ENCODE results near the gene EZH1.

The EZH1 gene

DNA sequence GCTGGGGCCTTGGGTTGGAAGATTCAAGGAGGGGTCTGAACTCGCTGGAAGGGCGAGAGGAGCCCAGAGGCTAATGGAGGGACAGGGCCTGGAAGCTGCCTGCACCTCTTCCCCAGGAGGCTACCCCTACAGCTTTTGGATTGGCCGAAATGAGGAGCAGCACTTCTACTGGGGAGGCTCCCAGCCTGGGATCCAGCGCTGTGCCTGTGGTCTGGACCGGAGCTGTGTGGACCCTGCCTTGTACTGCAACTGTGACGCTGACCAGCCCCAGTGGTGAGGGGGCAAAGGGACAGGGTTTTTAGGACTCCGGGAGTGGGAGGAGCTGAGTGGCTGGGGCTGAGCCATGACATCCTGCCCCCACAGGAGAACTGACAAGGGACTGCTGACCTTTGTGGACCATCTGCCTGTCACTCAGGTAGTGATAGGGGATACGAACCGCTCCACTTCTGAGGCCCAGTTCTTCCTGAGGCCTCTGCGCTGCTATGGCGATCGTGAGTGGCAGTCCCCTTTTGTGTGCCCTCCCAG is 53.8 kb downstream of the EZH1 start:
- no peak overlapping the region for H3K4me3 ChIP-seq (ENCODE audit: low read length)
- DNase-seq (ENCODE audit: low read depth, low spot score): no peak

GRCh38 chr17:42690596-42690995 is 54.2 kb downstream of the EZH1 start:
- no peak overlapping the region for H3K4me3 ChIP-seq (ENCODE audit: low read length)
- DNase-seq (ENCODE audit: low read depth, low spot score): no peak

DNA sequence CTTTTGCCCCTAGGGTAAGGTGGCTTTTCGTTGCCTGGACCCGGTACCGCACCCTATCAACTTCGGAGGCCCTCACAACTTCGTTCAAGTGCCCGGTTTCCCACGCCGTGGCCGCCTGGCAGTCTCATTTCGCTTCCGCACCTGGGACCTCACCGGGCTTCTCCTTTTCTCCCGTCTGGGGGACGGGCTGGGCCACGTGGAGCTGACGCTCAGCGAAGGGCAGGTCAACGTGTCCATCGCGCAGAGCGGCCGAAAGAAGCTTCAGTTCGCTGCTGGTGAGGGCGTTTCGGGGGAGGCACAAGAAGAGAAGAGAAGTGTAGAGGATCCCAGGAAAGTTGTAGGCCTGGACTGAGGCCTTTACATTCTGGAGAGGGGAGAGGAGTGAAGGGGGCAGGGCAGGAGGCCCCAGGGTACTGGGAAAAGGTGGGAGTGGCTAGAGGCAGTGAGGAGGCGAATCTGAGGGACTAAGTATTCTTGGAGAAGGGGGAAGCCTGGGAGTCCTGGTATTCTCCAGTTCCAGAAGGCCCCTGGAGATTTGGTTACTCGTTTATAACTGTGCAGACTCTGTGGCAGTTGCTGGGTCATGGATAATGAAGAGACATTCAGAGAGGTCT is 57.0 kb downstream of the EZH1 start:
- no peak overlapping the region for H3K4me3 ChIP-seq (ENCODE audit: low read length)
- DNase-seq (ENCODE audit: low read depth, low spot score): no peak

DNA sequence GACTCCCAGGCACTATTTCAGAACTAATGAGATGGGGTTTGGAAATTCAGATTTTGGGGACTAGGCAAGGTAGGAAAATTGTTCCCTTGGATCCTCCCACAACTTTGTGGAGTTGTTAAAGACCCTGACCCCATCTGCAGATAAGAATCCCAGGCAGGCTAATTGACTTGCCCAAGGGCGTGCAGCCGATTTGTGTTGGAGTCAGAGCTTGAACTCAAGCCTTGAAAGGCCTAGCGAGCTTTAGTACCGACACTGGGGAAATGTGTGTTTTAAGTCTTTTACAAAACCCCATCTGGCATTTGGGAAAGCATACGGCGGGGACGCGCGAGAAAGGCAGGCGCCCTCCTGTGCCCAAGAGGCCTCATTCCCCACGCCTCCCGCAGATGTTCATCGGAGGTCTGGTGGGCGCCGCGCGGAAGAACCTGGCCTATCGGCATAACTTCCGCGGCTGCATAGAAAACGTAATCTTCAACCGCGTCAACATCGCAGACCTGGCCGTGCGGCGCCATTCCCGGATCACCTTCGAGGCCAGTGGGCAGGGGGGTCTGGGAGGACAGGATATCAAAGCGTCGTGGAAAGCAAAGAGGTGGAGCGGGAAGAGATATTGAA is 58.2 kb downstream of the EZH1 start:
- no peak for DNase-seq (ENCODE audit: low read depth, low spot score)
- no peak overlapping the region for H3K4me3 ChIP-seq (ENCODE audit: low read length)

DNA sequence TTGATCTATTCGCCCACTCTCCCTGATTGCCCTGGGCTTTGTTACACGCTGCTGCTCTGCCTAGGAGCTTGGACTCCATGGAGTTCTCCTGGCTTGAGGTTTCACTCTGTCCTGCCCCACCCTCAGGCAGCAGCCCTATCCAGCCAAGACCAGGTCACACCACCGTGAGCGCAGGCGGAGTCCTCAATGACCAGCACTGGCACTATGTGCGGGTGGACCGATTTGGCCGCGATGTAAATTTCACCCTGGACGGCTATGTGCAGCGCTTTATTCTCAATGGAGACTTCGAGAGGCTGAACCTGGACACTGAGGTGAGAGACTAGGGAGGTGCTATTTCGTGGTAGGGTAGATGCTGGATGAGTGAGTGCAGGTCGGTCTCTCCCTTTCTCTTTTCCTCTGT is 59.0 kb downstream of the EZH1 start:
- no peak for DNase-seq (ENCODE audit: low read depth, low spot score)
- H3K4me3 ChIP-seq (ENCODE audit: low read length): no peak overlapping the region

DNA sequence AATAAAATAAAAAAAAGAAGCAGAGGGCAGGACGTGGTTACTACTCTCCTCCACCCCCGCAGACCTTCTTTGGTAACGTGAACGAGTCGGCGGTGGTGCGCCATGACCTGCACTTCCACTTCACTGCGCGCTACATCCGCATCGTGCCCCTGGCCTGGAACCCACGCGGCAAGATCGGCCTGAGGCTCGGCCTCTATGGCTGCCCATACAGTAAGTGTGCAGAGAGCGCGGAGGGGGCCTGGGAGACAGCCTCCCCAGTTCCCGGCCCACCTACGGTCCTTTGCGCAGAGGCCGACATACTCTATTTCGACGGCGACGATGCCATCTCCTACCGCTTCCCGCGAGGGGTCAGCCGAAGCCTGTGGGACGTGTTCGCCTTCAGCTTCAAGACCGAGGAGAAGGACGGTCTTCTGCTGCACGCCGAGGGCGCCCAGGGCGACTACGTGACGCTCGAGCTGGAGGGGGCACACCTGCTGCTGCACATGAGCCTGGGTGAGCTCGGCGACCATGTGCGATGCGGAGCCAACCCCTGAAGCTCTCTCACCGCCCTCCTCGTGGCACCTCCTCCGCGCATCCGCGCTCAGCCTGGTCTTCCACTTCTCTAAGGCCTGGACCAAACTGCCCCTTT is 59.8 kb downstream of the EZH1 start:
- no peak overlapping the region for H3K4me3 ChIP-seq (ENCODE audit: low read length)
- DNase-seq (ENCODE audit: low read depth, low spot score): no peak

DNA sequence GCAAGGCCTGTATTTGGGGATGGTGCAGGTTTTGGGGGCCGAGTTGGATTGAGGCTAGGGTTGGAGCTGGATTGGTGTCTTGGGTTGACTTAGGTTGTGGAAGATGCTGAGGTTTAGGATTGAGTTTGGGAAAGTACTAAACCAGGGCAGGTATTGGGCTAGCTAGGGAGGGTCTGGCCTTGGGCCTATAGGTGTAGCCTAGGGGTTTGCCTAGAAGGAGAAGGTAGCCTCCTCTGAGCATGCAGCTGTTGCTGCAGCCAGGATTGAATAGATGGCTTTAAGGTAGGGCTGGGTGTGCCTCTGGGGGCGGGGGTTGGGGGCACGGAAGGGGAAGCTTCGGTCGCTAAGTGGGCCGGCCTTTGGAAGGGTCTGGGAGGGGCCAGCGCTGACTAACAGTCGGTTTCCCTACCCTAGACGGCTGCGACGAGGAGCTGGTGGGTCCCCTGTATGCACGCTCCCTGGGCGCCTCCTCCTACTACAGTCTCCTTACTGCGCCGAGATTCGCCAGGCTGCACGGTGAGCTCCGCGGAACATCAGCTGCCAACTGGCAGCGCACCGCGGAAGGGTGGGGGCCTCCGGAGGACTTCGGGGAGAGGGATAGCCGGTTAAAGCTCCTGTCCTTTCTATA is 61.3 kb downstream of the EZH1 start:
- no peak overlapping the region for H3K4me3 ChIP-seq (ENCODE audit: low read length)

GRCh38 chr17:42682722-42683403 is 62.0 kb downstream of the EZH1 start:
- H3K4me3 ChIP-seq (ENCODE audit: low read length): peak overlapping the region; percentile 25
- DNase-seq (ENCODE audit: low read depth, low spot score): no peak

More for the DNA sequence above, 61.3 kb downstream of the EZH1 start:
- DNase-seq (ENCODE audit: low read depth, low spot score): no peak

- H3K4me3 ChIP-seq (ENCODE audit: low read length): peak within 1 kb of the TSS; percentile 25
Measured at GRCh38 chr17:42681976-42682721, 62.7 kb downstream of the EZH1 start, which contains the start of gene CNTNAP1. Gene CNTNAP1, plus strand, starts transcription at chr17:42682531. Its CDS starts 299 bp downstream, at chr17:42682830.

GRCh38 chr17:42680331-42680808 is 64.5 kb downstream of the EZH1 start:
- no peak for DNase-seq (ENCODE audit: low read depth, low spot score)
- no peak overlapping the region for H3K4me3 ChIP-seq (ENCODE audit: low read length)

More at GRCh38 chr17:42681976-42682721, 62.7 kb downstream of the EZH1 start, which contains the start of gene CNTNAP1:
- no peak for DNase-seq (ENCODE audit: low read depth, low spot score)

GRCh38 chr17:42679492-42680330 is 65.1 kb downstream of the EZH1 start:
- H3K4me3 ChIP-seq (ENCODE audit: low read length): peak overlapping the region; percentile 58
- peak; percentile 73 for DNase-seq (ENCODE audit: low read depth, low spot score)

DNA sequence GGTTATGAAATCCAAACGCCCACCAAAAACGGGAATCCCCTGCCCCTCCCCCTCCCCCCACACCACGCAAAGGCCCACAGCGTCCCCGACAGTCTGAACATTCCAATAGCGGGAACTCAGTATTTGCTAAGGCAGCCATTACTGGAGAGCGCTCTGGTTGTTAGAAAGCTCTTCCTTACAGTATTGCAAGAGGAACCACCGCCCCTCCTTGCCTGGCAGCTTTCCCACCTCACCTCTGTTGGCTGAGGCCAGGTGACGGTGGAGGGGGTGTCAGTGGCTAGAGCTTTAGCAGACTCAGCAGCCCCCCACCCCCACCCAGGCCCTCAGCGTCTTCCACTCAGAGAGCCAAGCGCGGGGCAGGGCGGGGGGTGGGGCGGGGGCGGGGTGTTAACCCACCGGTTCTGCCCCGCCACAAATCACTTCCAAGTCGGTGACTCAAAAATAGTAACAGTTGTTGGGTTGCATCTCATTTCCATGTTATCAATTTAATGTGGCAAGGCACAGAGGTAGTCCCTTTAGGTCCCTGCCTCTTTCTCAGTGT is 65.8 kb downstream of the EZH1 start:
- peak overlapping the region; percentile 58 for H3K4me3 ChIP-seq (ENCODE audit: low read length)
- peak; percentile 51 for DNase-seq (ENCODE audit: low read depth, low spot score)

DNA sequence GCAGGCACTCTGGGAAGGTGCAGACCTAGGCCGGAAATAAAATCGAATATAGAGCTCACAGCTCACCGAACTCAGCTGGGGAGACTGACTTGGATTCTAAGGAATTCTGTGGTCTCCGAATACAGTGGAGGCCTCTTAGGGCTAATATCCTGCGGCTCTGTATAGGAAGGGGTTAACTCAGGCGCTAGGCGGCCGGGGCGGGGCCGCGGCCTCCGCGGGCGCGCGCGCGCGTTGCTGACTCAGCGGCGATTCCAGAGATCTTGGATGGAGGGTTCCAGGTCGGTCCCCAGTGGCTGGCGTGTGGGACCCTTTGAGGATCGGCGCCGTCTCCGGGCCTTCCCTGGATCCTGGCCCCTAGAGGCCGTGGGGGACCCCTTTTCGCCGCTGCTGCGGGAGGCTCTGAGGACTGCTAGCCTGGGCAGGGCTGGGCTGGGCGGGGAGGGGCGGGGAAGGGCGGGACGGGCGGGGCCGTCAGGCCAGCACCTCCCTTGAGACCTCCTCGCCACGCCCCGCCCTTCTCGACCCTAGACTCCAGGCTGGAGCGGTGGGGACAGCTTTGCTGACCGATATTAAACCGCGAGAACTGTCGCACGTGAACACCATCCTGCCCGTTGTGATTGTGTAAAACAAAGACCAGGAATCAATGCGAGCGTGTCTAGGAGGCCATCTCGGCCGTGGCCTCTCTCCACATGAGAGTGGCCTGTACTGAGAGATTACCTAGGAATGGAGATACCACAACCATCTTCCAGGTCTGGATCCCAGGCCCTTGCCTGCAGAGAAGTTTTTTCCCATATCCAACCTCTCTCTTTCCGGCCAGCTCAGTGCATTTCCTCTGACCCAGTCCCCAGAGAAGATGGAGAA is 66.7 kb downstream of the EZH1 start:
- H3K4me3 ChIP-seq (ENCODE audit: low read length): peak overlapping the region; percentile 58
- DNase-seq (ENCODE audit: low read depth, low spot score): peak; percentile 49

DNA sequence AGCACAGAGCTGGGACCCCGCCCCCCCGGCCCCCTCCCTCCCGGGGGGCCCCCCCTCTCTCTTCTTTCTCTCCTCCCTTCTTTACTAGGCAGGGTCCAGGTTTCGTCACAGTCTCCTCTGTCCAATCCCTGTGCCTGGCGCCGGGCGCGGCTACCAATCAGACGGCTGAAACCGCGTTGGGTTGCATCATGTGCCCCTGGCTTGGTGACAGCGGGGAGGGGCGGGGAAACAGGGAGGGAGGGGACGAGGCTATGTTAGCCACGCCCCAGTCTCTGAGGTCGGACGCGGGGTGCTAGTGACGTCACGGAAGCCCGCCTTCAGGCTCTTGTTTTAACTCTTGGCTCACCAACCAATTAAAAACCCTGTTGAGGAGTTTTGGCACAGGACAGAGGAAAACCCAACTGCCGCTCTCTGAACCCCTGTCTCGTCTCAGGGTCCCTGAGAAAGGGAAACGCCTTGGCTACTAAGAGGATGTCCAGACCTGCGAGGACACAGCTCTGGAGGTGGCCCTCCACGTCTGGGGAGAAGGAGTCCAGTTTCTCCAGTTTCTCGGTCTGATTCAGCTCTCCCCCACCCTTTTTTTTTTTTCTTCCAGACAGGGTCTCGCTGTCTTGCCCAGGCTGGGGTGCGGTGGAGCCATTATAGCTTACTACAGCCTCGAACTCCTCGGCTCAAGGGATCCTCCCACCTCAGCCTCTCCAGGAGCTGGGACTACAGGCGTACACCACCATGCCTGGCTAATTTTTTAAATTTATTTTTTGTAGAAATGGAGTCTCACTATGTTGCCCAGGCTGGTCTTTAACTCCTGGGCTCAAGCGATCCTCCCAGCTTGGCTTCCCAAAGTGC is 67.6 kb downstream of the EZH1 start:
- peak overlapping the region; percentile 65 for H3K4me3 ChIP-seq (ENCODE audit: low read length)
- DNase-seq (ENCODE audit: low read depth, low spot score): peak; percentile 99

GRCh38 chr17:42676424-42677011 is 68.3 kb downstream of the EZH1 start, which contains the start of gene PLEKHH3:
Gene PLEKHH3, minus strand, starts transcription at chr17:42676994. Its CDS starts 431 bp downstream, at chr17:42676563.
- no peak for DNase-seq (ENCODE audit: low read depth, low spot score)
- H3K4me3 ChIP-seq (ENCODE audit: low read length): peak within 1 kb of the TSS; percentile 65
